ENCODE measurements around the gene BBOX1.

DNA sequence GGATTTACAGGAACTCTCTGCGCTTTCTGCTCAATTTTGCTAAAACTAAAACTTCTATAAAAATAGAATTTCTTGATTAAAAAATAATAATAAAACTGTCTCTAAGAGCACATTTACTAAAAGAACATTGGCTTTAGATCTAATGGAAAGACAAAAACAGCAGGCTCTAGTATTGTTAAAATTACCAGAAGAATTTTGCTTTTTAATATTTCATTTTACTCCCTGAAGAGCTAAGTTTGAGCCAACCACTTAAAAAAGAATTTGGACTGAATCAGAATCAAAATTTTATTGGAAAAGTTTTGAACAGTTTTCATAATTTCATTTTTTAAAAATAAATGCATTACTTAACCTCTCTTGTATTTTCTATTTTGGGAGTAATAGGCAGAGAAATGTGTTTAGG, 107.3 kb downstream of the BBOX1 start:
- TF ChIP-seq POLR2A (IDR thresholded peaks at IDR 0.05; ENCODE audit: low read length) (no peak), GATA1 (IDR thresholded peaks at IDR 0.05; ENCODE audit: low read depth, low read length) (no peak)
